A549 (cell line): Measurements from ENCODE around the gene MGAT5B. TPM values are rescaled to one million over a fixed set of nuclear protein-coding genes. Genes with fewer than 3 reads are reported as not detected.

Experiments used
- ATAC-seq, 2 experiments: fragments of 200-7000 bp in 1 of 2; fragments of >200 bp in 1 of 2; cut with Nextera tagmentation in 1 of 2; cut with Tn5 transposase in 1 of 2; 3 replicates each; pipeline versions ENCODE4 v1.8.0 to v1.9.1; 2018 to 2020; ENCODE audit warnings: mild to moderate bottlenecking in 1 of 2, moderate library complexity in 1 of 2
- CTCF ChIA-PET: fragments of 300-600 bp; sonication (Branson Sonifier 250); formaldehyde crosslinking; extraction: SDS; loops from one replicate; lab custom pipeline; 2021; ENCODE audit warnings: antibody characterized with exemption, inconsistent platforms; lab: Yijun Ruan, JAX
- POLR2A ChIA-PET: fragments of 350-600 bp; formaldehyde crosslinking; extraction: SDS; loops from one replicate; lab custom pipeline; 2021; ENCODE audit warnings: antibody characterized with exemption, inconsistent platforms; lab: Yijun Ruan, JAX
- DNase-seq, 2 experiments: peaks; one replicate each; pipeline versions ENCODE4 v3.0.0 to v3.0.0-alpha.2; 2011 to 2016; ENCODE audit warnings: low read depth in 1 of 2, low spot score in 1 of 2
- FAIRE-seq: peaks from 2 replicates; lab custom pipeline; 2011; peaks lifted over from hg19 to GRCh38; lab: Jason Lieb, UNC
- H3K27ac ChIP-seq, 2 experiments: fragments of >200 bp; sonication (Bioruptor Twin); formaldehyde crosslinking; 3 replicates each; pipeline ENCODE4 v1.5.1; 2016 to 2017
- H3K4me1 ChIP-seq: fragments of >200 bp; sonication (Bioruptor Twin); formaldehyde crosslinking; 3 replicates; pipeline ENCODE4 v1.6.1; 2016
- H3K4me2 ChIP-seq: fragments of >200 bp; sonication (Bioruptor Twin); formaldehyde crosslinking; 3 replicates; pipeline ENCODE4 v1.6.1; 2016
- H3K4me3 ChIP-seq: fragments of >200 bp; sonication (Bioruptor Twin); formaldehyde crosslinking; 3 replicates; pipeline ENCODE4 v1.5.1; 2016
- H3K9me3 ChIP-seq: fragments of >200 bp; sonication (Bioruptor Twin); formaldehyde crosslinking; 3 replicates; pipeline ENCODE4 v1.6.1; 2016
- CEBPB ChIP-seq, 2 experiments: fragments of >200 bp in 1 of 2; sonication (Bioruptor Twin) in 1 of 2; formaldehyde crosslinking in 1 of 2; IDR thresholded peaks; 2 replicates each; pipeline ENCODE4 v1.6.1; 2012 to 2016
- EP300 ChIP-seq, 2 experiments: fragments of >200 bp; sonication (Bioruptor Twin); formaldehyde crosslinking; IDR thresholded peaks; 2 replicates in 1 of 2; 3 replicates in 1 of 2; pipeline ENCODE4 v1.6.1; 2016 to 2017
- HDAC2 ChIP-seq: fragments of 200-600 bp; sonication (generic); IDR thresholded peaks from 2 replicates; pipeline ENCODE4 v1.6.1; 2016
- HOXB13 ChIP-seq: fragments of 250-450 bp; sonication (Bioruptor Pico); IDR thresholded peaks from 2 replicates; pipeline ENCODE4 v1.5.0; 2020; ENCODE audit warnings: low read depth, mild to moderate bottlenecking, moderate library complexity
- MAFK ChIP-seq: fragments of 450-650 bp; IDR thresholded peaks from 2 replicates; pipeline ENCODE4 v1.6.1; 2014; ENCODE audit not compliant: partially characterized antibody
- NFE2L2 ChIP-seq: fragments of 150-350 bp; conservative IDR thresholded peaks from 2 replicates; pipeline ENCODE4 v1.6.1; 2014; ENCODE audit warnings: low read length
- NPAS2 ChIP-seq: fragments of 250-450 bp; sonication (Bioruptor Pico); IDR thresholded peaks from 2 replicates; pipeline ENCODE4 v1.8.0; 2022; ENCODE audit warnings: mild to moderate bottlenecking, moderate library complexity, borderline replicate concordance
- NR3C1 ChIP-seq: fragments of >200 bp; sonication (Bioruptor Twin); formaldehyde crosslinking; IDR thresholded peaks from 3 replicates; pipeline ENCODE4 v1.6.1; 2017
- POLR2A ChIP-seq: IDR thresholded peaks from 2 replicates; pipeline ENCODE4 v1.6.1; 2012; ENCODE audit warnings: mild to moderate bottlenecking, low read length
- POLR2AphosphoS2 ChIP-seq: conservative IDR thresholded peaks from 2 replicates; pipeline ENCODE4 v1.6.1; 2012; ENCODE audit warnings: low read length, improper control_type of control experiment, inconsistent platforms
- ZC3H11A ChIP-seq: fragments of 450-650 bp; IDR thresholded peaks from 2 replicates; pipeline ENCODE4 v1.6.1; 2014; ENCODE audit warnings: antibody characterized with exemption, mild to moderate bottlenecking
- ZFP36 ChIP-seq: fragments of 450-650 bp; IDR thresholded peaks from 2 replicates; pipeline ENCODE4 v1.6.1; 2014; ENCODE audit warnings: borderline replicate concordance; ENCODE audit not compliant: partially characterized antibody
- WGBS: methylation state at CpG from one replicate; pipeline ENCODE4 v1.1.6; 2017; ENCODE audit errors: missing lambda C conversion rate; 5-methylcytosine and 5-hydroxymethylcytosine counted together
- polyA plus RNA-seq, 4 experiments: library from polyadenylated mRNA; depleted of rRNA in 3 of 4; stranded (reverse); fragments of >200 nt; fragmentation: RNase III in 1 of 4; extraction: RNeasy Plus Mini Kit Qiagen cat#74134 plus additional on column Dnase treatment in 1 of 4; gene quantifications; 2 replicates in 3 of 4; 3 replicates in 1 of 4; pipeline ENCODE4 v1.2.3, GENCODE V29; 2011 to 2017
- TF ChIP-seq, protein P1 (sequence below): fragments of >200 bp; sonication (Bioruptor Twin); formaldehyde crosslinking; IDR thresholded peaks from 3 replicates; pipeline ENCODE4 v1.6.1; 2016
- TF ChIP-seq, protein P2 (sequence below): fragments of >200 bp; sonication (Bioruptor Twin); formaldehyde crosslinking; IDR thresholded peaks from 2 replicates; pipeline ENCODE4 v1.6.1; 2016
- TF ChIP-seq, protein P3 (sequence below): IDR thresholded peaks from 2 replicates; pipeline ENCODE4 v1.6.1; 2012; ENCODE audit warnings: low read depth, borderline replicate concordance
- TF ChIP-seq, protein P4 (sequence below): fragments of >200 bp; sonication (Bioruptor Twin); formaldehyde crosslinking; IDR thresholded peaks from 3 replicates; pipeline ENCODE4 v1.5.1; 2016
- TF ChIP-seq, protein P5 (sequence below): fragments of 150-350 bp; IDR thresholded peaks from 2 replicates; pipeline ENCODE4 v1.6.1; 2014; ENCODE audit warnings: low read depth, mild to moderate bottlenecking, low read length
- TF ChIP-seq, protein P6 (sequence below): IDR thresholded peaks from 2 replicates; pipeline ENCODE4 v1.6.1; 2012

The MGAT5B gene
- polyA plus RNA-seq, 2 of the 4 experiments (the other 2 are of a cell fraction) = 7.6 to 22.8 TPM

DNA sequence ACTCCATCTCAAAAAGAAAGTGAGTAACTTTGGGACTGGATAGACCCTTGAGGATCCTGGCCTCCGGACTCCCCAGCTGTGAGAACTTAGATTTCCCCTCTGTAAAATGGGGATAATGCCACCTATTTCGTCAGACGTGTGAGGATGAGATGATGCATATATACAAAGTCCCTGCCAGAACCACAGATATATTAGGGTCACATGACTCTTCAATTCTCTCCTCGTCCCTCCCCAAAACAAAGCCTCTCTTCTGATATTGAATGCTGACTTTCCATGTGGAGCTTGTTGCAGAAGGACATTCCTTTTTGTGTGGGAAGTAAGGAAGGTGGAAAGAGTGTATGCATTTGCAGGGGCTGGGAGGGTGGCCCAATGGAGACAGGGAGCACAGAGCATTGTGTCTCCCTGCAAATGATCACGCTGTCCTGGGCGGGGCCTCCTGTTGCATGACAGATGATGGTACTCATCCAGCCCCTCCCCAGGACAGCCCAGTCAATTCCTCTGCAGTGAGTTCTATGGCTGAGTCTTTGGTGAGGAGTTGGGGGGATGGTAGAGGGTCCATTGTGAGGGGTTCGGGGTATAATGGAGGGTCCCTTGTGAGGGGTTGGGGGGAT is 35.1 kb upstream of the MGAT5B start:
- Histone ChIP-seq H3K4me3 (no peak overlapping the region), H3K27ac (no peak overlapping the region), H3K9me3 (no peaks in the 10 kb centered on the region), H3K4me2 (no peak overlapping the region), H3K4me1 (no peaks in the 10 kb centered on the region)
- TF ChIP-seq, protein P1, sequence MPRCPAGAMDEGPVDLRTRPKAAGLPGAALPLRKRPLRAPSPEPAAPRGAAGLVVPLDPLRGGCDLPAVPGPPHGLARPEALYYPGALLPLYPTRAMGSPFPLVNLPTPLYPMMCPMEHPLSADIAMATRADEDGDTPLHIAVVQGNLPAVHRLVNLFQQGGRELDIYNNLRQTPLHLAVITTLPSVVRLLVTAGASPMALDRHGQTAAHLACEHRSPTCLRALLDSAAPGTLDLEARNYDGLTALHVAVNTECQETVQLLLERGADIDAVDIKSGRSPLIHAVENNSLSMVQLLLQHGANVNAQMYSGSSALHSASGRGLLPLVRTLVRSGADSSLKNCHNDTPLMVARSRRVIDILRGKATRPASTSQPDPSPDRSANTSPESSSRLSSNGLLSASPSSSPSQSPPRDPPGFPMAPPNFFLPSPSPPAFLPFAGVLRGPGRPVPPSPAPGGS = no peak
- TF ChIP-seq MAFK (no peak), ZFP36 (no peak), NFE2L2 (no peak)
- TF ChIP-seq, protein P2, sequence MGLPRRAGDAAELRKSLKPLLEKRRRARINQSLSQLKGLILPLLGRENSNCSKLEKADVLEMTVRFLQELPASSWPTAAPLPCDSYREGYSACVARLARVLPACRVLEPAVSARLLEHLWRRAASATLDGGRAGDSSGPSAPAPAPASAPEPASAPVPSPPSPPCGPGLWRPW = no peak
- TF ChIP-seq, protein P3, sequence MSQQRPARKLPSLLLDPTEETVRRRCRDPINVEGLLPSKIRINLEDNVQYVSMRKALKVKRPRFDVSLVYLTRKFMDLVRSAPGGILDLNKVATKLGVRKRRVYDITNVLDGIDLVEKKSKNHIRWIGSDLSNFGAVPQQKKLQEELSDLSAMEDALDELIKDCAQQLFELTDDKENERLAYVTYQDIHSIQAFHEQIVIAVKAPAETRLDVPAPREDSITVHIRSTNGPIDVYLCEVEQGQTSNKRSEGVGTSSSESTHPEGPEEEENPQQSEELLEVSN = no peak
- TF ChIP-seq, protein P4, sequence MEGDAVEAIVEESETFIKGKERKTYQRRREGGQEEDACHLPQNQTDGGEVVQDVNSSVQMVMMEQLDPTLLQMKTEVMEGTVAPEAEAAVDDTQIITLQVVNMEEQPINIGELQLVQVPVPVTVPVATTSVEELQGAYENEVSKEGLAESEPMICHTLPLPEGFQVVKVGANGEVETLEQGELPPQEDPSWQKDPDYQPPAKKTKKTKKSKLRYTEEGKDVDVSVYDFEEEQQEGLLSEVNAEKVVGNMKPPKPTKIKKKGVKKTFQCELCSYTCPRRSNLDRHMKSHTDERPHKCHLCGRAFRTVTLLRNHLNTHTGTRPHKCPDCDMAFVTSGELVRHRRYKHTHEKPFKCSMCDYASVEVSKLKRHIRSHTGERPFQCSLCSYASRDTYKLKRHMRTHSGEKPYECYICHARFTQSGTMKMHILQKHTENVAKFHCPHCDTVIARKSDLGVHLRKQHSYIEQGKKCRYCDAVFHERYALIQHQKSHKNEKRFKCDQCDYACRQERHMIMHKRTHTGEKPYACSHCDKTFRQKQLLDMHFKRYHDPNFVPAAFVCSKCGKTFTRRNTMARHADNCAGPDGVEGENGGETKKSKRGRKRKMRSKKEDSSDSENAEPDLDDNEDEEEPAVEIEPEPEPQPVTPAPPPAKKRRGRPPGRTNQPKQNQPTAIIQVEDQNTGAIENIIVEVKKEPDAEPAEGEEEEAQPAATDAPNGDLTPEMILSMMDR = no peak
- DNase-seq (no peak), ATAC-seq (no peak), FAIRE-seq (no peak)
- ChIA-PET POLR2A (no interaction called here), CTCF (interaction anchor here (1.3 to 2.8 kb wide), 6 partner anchors 9 to 233 kb away, joined by 4 to 10 read pairs (median 6); partner anchors contain the start of gene MGAT5B)
- 60% methylated on average over 7 of the region's 7 CpGs for WGBS

DNA sequence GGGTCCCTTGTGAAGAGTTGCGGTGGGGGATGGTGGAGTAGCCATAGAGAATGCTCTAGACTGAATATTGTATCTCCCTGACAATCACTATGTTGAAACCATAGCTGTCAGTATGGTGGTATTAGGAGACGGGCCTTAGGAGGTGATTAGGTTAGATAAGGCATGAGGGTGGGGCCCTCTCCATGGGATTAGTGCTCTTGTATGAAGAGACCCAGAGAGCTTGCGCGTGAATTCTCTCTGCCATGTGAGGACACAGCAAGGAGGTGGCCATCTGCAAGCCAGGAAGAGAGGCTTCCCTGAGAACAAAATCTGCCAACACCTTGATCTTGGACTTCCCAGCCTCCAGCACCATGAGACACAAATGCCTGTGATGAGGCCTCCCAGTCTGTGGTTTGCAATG is 34.5 kb upstream of the MGAT5B start:
- Histone ChIP-seq H3K4me3 (no peak overlapping the region), H3K4me1 (no peaks in the 10 kb centered on the region), H3K9me3 (no peaks in the 10 kb centered on the region), H3K4me2 (no peak overlapping the region), H3K27ac (no peak overlapping the region)
- WGBS = 84% methylated on average over 4 of the region's 4 CpGs
- no peak for ATAC-seq
- no peak for FAIRE-seq
- DNase-seq = no peak
- ChIA-PET CTCF (interaction anchor here (0.8 to 2.8 kb wide), 9 partner anchors 8 to 233 kb away, joined by 3 to 14 read pairs (median 4); partner anchors contain the start of gene MGAT5B), POLR2A (no interaction called here)
- TF ChIP-seq ZC3H11A (no peak), ZFP36 (no peak), HDAC2 (no peak), NPAS2 (CRISPR knock-in tag) (no peak), CEBPB (IDR thresholded peaks at IDR 0.05) (no peak), NR3C1 (no peak), EP300 (IDR thresholded peaks at IDR 0.05) (no peak), POLR2AphosphoS2 (no peak), POLR2A (no peak), HOXB13 (no peak)
- TF ChIP-seq, protein P5, sequence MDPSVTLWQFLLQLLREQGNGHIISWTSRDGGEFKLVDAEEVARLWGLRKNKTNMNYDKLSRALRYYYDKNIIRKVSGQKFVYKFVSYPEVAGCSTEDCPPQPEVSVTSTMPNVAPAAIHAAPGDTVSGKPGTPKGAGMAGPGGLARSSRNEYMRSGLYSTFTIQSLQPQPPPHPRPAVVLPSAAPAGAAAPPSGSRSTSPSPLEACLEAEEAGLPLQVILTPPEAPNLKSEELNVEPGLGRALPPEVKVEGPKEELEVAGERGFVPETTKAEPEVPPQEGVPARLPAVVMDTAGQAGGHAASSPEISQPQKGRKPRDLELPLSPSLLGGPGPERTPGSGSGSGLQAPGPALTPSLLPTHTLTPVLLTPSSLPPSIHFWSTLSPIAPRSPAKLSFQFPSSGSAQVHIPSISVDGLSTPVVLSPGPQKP = no peak
- TF ChIP-seq, protein P3 = no peak
- TF ChIP-seq, protein P6, sequence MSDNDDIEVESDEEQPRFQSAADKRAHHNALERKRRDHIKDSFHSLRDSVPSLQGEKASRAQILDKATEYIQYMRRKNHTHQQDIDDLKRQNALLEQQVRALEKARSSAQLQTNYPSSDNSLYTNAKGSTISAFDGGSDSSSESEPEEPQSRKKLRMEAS = no peak
